SK-N-SH (cell line): ENCODE measurements around the gene KANK3. TPM values are rescaled to one million over a fixed set of nuclear protein-coding genes. Genes with fewer than 3 reads are reported as not detected.
A peak's percentile ranks its signal among the peaks of the same experiment; 100 is the strongest.

Source experiments
- CHD2 ChIP-seq: fragments of 150-350 bp; IDR thresholded peaks from 2 replicates; pipeline ENCODE4 v1.6.1; 2018; ENCODE audit warnings: low read length; ENCODE audit not compliant: partially characterized antibody
- CTCF ChIP-seq: fragments of 200-600 bp; sonication (generic); IDR thresholded peaks from 2 replicates; pipeline ENCODE4 v1.6.1; 2017; ENCODE audit warnings: antibody characterized with exemption, mild to moderate bottlenecking, moderate library complexity
- ELF1 ChIP-seq: IDR thresholded peaks from 2 replicates; pipeline ENCODE4 v1.4.0; 2012
- EP300 ChIP-seq, 2 experiments: IDR thresholded peaks; 2 replicates each; pipeline versions ENCODE4 v1.4.0 to v1.6.1; 2012; ENCODE audit warnings: borderline replicate concordance in 1 of 2, low read depth in 1 of 2, low read length in 1 of 2
- EZH2phosphoT487 ChIP-seq: fragments of 200-600 bp; sonication (generic); IDR thresholded peaks from 2 replicates; pipeline ENCODE4 v1.6.1; 2017; ENCODE audit warnings: low read depth, mixed run types, mild to moderate bottlenecking, antibody characterized with exemption, moderate library complexity, borderline replicate concordance
- FOSL2 ChIP-seq: IDR thresholded peaks from 2 replicates; pipeline ENCODE4 v1.4.0; 2012; ENCODE audit warnings: low read depth, mild to moderate bottlenecking, moderate library complexity, borderline replicate concordance
- FOXJ3 ChIP-seq: sonication (generic); formaldehyde crosslinking; IDR thresholded peaks from 2 replicates; pipeline ENCODE4 v1.5.1; 2020; ENCODE audit warnings: mild to moderate bottlenecking, missing genetic modification reagents
- FOXM1 ChIP-seq: IDR thresholded peaks from 2 replicates; pipeline ENCODE4 v1.4.0; 2012; ENCODE audit warnings: low read depth, mild to moderate bottlenecking
- GABPA ChIP-seq: IDR thresholded peaks from 2 replicates; pipeline ENCODE4 v1.4.0; 2012; ENCODE audit warnings: low read depth, mild to moderate bottlenecking
- GATA2 ChIP-seq: sonication (generic); formaldehyde crosslinking; IDR thresholded peaks from 2 replicates; pipeline ENCODE4 v1.5.0; 2020; ENCODE audit warnings: mild to moderate bottlenecking, missing genetic modification reagents
- JUND ChIP-seq: IDR thresholded peaks from 2 replicates; pipeline ENCODE4 v1.4.0; 2012
- MEF2A ChIP-seq: IDR thresholded peaks from 2 replicates; pipeline ENCODE4 v1.4.0; 2012; ENCODE audit warnings: low read depth, borderline replicate concordance
- MXI1 ChIP-seq: IDR thresholded peaks from 2 replicates; pipeline ENCODE4 v1.6.1; 2012; ENCODE audit warnings: mild to moderate bottlenecking, low read depth, low read length, improper control_type of control experiment
- NFIC ChIP-seq: IDR thresholded peaks from 2 replicates; pipeline ENCODE4 v1.4.0; 2012; ENCODE audit warnings: borderline replicate concordance
- NRF1 ChIP-seq: IDR thresholded peaks from 2 replicates; pipeline ENCODE4 v1.6.1; 2012; ENCODE audit warnings: low read depth, mild to moderate bottlenecking, low read length
- POLR2AphosphoS5 ChIP-seq: IDR thresholded peaks from 2 replicates; pipeline ENCODE4 v1.6.1; 2012; ENCODE audit warnings: low read depth, low read length
- RAD21 ChIP-seq: IDR thresholded peaks from 2 replicates; pipeline ENCODE4 v1.6.1; 2012; ENCODE audit warnings: mild to moderate bottlenecking, low read length
- RFX5 ChIP-seq: IDR thresholded peaks from 2 replicates; pipeline ENCODE4 v1.6.1; 2012; ENCODE audit warnings: mild to moderate bottlenecking, improper control_type of control experiment, low read length
- RXRA ChIP-seq: IDR thresholded peaks from 2 replicates; pipeline ENCODE4 v1.4.0; 2012; ENCODE audit warnings: low read depth, mild to moderate bottlenecking, borderline replicate concordance
- SIN3A ChIP-seq: IDR thresholded peaks from 2 replicates; pipeline ENCODE4 v1.6.1; 2012; ENCODE audit warnings: low read depth, mild to moderate bottlenecking, low read length, moderate library complexity, borderline replicate concordance
- SMC3 ChIP-seq: IDR thresholded peaks from 2 replicates; pipeline ENCODE4 v1.6.1; 2012; ENCODE audit warnings: low read depth, low read length, improper control_type of control experiment
- TAF1 ChIP-seq: IDR thresholded peaks from 2 replicates; pipeline ENCODE4 v1.6.1; 2012; ENCODE audit warnings: low read depth, mild to moderate bottlenecking, low read length, moderate library complexity, borderline replicate concordance
- TCF12 ChIP-seq: IDR thresholded peaks from 2 replicates; pipeline ENCODE4 v1.4.0; 2012
- TEAD4 ChIP-seq: IDR thresholded peaks from 2 replicates; pipeline ENCODE4 v1.4.0; 2012; ENCODE audit warnings: mild to moderate bottlenecking, borderline replicate concordance; ENCODE audit not compliant: insufficient read depth
- USF1 ChIP-seq: IDR thresholded peaks from 2 replicates; pipeline ENCODE4 v1.4.0; 2012; ENCODE audit warnings: low read depth, borderline replicate concordance
- USF2 ChIP-seq: fragments of 150-350 bp; IDR thresholded peaks from 2 replicates; pipeline ENCODE4 v1.6.1; 2017; ENCODE audit warnings: antibody characterized with exemption, low read length, low read depth, borderline replicate concordance
- YY1 ChIP-seq: IDR thresholded peaks from 2 replicates; pipeline ENCODE4 v1.4.0; 2012; ENCODE audit warnings: low read depth, mild to moderate bottlenecking
- polyA plus RNA-seq, 3 experiments: library from polyadenylated mRNA; depleted of rRNA; stranded (reverse); fragments of >200 nt; gene quantifications; 2 replicates each; pipeline ENCODE4 v1.2.3, GENCODE V29; 2012
- TF ChIP-seq, protein P1 (sequence below): IDR thresholded peaks from 2 replicates; pipeline ENCODE4 v1.6.1; 2012; ENCODE audit warnings: mild to moderate bottlenecking, low read depth, low read length, moderate library complexity
- TF ChIP-seq, protein P2 (sequence below): IDR thresholded peaks from 2 replicates; pipeline ENCODE4 v1.4.0; 2012; ENCODE audit warnings: low read depth

Gene KANK3
- polyA plus RNA-seq, 1 of the 3 experiments (the other 2 are of a cell fraction): 0.51 TPM

GRCh38 chr19:8389891-8390616 is 47.0 kb upstream of the KANK3 start, which contains the start of gene RAB11B (continued):
- TF ChIP-seq, protein P1, sequence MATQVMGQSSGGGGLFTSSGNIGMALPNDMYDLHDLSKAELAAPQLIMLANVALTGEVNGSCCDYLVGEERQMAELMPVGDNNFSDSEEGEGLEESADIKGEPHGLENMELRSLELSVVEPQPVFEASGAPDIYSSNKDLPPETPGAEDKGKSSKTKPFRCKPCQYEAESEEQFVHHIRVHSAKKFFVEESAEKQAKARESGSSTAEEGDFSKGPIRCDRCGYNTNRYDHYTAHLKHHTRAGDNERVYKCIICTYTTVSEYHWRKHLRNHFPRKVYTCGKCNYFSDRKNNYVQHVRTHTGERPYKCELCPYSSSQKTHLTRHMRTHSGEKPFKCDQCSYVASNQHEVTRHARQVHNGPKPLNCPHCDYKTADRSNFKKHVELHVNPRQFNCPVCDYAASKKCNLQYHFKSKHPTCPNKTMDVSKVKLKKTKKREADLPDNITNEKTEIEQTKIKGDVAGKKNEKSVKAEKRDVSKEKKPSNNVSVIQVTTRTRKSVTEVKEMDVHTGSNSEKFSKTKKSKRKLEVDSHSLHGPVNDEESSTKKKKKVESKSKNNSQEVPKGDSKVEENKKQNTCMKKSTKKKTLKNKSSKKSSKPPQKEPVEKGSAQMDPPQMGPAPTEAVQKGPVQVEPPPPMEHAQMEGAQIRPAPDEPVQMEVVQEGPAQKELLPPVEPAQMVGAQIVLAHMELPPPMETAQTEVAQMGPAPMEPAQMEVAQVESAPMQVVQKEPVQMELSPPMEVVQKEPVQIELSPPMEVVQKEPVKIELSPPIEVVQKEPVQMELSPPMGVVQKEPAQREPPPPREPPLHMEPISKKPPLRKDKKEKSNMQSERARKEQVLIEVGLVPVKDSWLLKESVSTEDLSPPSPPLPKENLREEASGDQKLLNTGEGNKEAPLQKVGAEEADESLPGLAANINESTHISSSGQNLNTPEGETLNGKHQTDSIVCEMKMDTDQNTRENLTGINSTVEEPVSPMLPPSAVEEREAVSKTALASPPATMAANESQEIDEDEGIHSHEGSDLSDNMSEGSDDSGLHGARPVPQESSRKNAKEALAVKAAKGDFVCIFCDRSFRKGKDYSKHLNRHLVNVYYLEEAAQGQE: no peak
- TF ChIP-seq SMC3 (no peak), MEF2A (no peak), EP300 (IDR thresholded peaks at IDR 0.05; ENCODE audit: borderline replicate concordance in 1 of 2, low read depth in 1 of 2, low read length in 1 of 2) (no peak), GABPA (peak; percentile 95), RFX5 (peak; percentile 51; the same call in 1 of the 2 replicates), USF1 (no peak), FOXJ3 (CRISPR knock-in tag) (no peak), TEAD4 (no peak), TAF1 (peak; percentile 40; the same call in 1 of the 2 replicates), YY1 (no peak), RAD21 (no peak), JUND (no peak), NFIC (no peak), SIN3A (no peak), NRF1 (no peak), USF2 (no peak), RXRA (no peak), CTCF (no peak), TCF12 (no peak; the same call in 1 of the 2 replicates), MXI1 (peak; percentile 48), CHD2 (peak; percentile 95), GATA2 (CRISPR knock-in tag) (no peak), FOXM1 (no peak), FOSL2 (no peak), ELF1 (peak; percentile 88), POLR2AphosphoS5 (0 out of 2 replicates have a peak, but pooled peaks have one; percentile 12), EZH2phosphoT487 (no peak)
- TF ChIP-seq, protein P2, sequence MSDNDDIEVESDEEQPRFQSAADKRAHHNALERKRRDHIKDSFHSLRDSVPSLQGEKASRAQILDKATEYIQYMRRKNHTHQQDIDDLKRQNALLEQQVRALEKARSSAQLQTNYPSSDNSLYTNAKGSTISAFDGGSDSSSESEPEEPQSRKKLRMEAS: peak; percentile 32; the same call in 1 of the 2 replicates
